PC-3 (cell line): ENCODE measurements around the gene RTN4.

Source experiments
- CTCF ChIP-seq: fragments of 300-600 bp; sonication (generic); conservative IDR thresholded peaks from 2 replicates; pipeline ENCODE4 v1.5.1; 2017; ENCODE audit warnings: antibody characterized with exemption, low read depth, mild to moderate bottlenecking, low read length
- EZH2 ChIP-seq: fragments of 300-600 bp; sonication (generic); IDR thresholded peaks from one replicate; pipeline ENCODE4 v1.6.1; 2017; ENCODE audit warnings: antibody characterized with exemption, mild to moderate bottlenecking, low read length; ENCODE audit not compliant: unreplicated experiment
- EZH2phosphoT487 ChIP-seq: fragments of 300-600 bp; sonication (generic); IDR thresholded peaks from 2 replicates; pipeline ENCODE4 v1.6.1; 2018; ENCODE audit warnings: mild to moderate bottlenecking, antibody characterized with exemption, low read length, borderline replicate concordance

- TF ChIP-seq EZH2 (no peak), CTCF (no peak), EZH2phosphoT487 (no peak)
Measured at GRCh38 chr2:54960164-54960563, 90.1 kb downstream of the RTN4 start.
